GM12878 (cell line): ENCODE measurements around the gene SRGAP1. TPM values are rescaled to one million over a fixed set of nuclear protein-coding genes. Genes with fewer than 3 reads are reported as not detected.

Source experiments
- ATAC-seq: fragments of 200-7000 bp; cut with Tn5 transposase; 3 replicates; pipeline ENCODE4 v1.9.1; 2020; ENCODE audit warnings: mild to moderate bottlenecking, moderate library complexity
- BruUV-seq: library from RNA; stranded (reverse); fragments of 400-500 nt; replicated peaks from 2 replicates; lab custom pipeline; 2021; lab: Mats Ljungman, UMichigan
- CTCF ChIA-PET: fragments of 300-600 bp; sonication (Branson Sonifier 250); formaldehyde crosslinking; extraction: SDS; loops from one replicate; lab custom pipeline; 2021; ENCODE audit warnings: inconsistent platforms; lab: Yijun Ruan, JAX
- POLR2A ChIA-PET: fragments of 350-600 bp; formaldehyde crosslinking; extraction: SDS; loops from one replicate; lab custom pipeline; 2021; ENCODE audit warnings: inconsistent platforms; lab: Charles Lee
- RAD21 ChIA-PET: fragments of 300-600 bp; sonication (Branson Sonifier 250); formaldehyde crosslinking; loops from one replicate; lab custom pipeline; 2023; ENCODE audit warnings: antibody characterized with exemption; ENCODE audit not compliant: unreplicated experiment; lab: Charles Lee
- SMC1A ChIA-PET: fragments of 300-600 bp; sonication (Branson Sonifier 250); formaldehyde crosslinking; loops from one replicate; lab custom pipeline; 2023; ENCODE audit not compliant: unreplicated experiment, uncharacterized antibody; lab: Charles Lee
- DNase-seq: peaks from one replicate; pipeline ENCODE4 v3.0.0-alpha.2; 2011; ENCODE audit warnings: low read depth, low spot score
- FAIRE-seq: peaks from 3 replicates; lab custom pipeline; 2011; peaks lifted over from hg19 to GRCh38; lab: Jason Lieb, UNC
- H2AFZ ChIP-seq: 2 replicates; pipeline ENCODE4 v1.6.0; 2011; ENCODE audit warnings: low read depth, low read length, control low read depth; ENCODE audit not compliant: control insufficient read depth
- H3K27ac ChIP-seq: 2 replicates; pipeline ENCODE4 v1.5.1; 2011; ENCODE audit warnings: control low read depth; ENCODE audit not compliant: control insufficient read depth, insufficient read depth
- H3K27me3 ChIP-seq, 2 experiments: replicated peaks in 1 of 2; 2 replicates each; pipeline versions ENCODE4 v1.6.0 to v1.6.1; 2011; ENCODE audit warnings: low read length in 1 of 2; ENCODE audit not compliant: control insufficient read depth in 2 of 2, insufficient read depth in 2 of 2
- H3K36me3 ChIP-seq, 2 experiments: 2 replicates each; pipeline ENCODE4 v1.5.1; 2011; ENCODE audit warnings: low read length in 1 of 2; ENCODE audit not compliant: control insufficient read depth in 2 of 2, insufficient read depth in 2 of 2
- H3K4me1 ChIP-seq: 2 replicates; pipeline ENCODE4 v1.6.1; 2011; ENCODE audit warnings: mild to moderate bottlenecking, low read length, moderate library complexity, mixed read lengths; ENCODE audit not compliant: control insufficient read depth, insufficient read depth
- H3K4me2 ChIP-seq: 2 replicates; pipeline ENCODE4 v1.6.0; 2011; ENCODE audit warnings: control low read depth; ENCODE audit not compliant: control insufficient read depth, insufficient read depth
- H3K4me3 ChIP-seq: fragments of 200-600 bp; sonication (generic); 2 replicates; pipeline ENCODE4 v1.5.1; 2016
- H3K79me2 ChIP-seq: 2 replicates; pipeline ENCODE4 v1.6.0; 2011; ENCODE audit warnings: low read length; ENCODE audit not compliant: control insufficient read depth, insufficient read depth
- H3K9ac ChIP-seq: 2 replicates; pipeline ENCODE4 v1.8.0; 2011; ENCODE audit warnings: low read length, control low read depth, mixed read lengths; ENCODE audit not compliant: control insufficient read depth, insufficient read depth
- H3K9me3 ChIP-seq: replicated peaks from 3 replicates; pipeline ENCODE4 v1.5.1; 2011; ENCODE audit warnings: mild to moderate bottlenecking, low read length; ENCODE audit not compliant: control insufficient read depth, insufficient read depth
- H4K20me1 ChIP-seq: 2 replicates; pipeline ENCODE4 v1.6.0; 2011; ENCODE audit not compliant: control insufficient read depth, insufficient read depth
- JUNB ChIP-seq: IDR thresholded peaks from 2 replicates; pipeline ENCODE4 v1.6.1; 2016; ENCODE audit warnings: antibody characterized with exemption, mild to moderate bottlenecking
- STAT3 ChIP-seq: IDR thresholded peaks from 2 replicates; pipeline ENCODE4 v1.6.1; 2011; ENCODE audit warnings: low read depth, low read length, improper control_type of control experiment
- SUZ12 ChIP-seq: fragments of 200-600 bp; sonication (generic); IDR thresholded peaks from one replicate; pipeline ENCODE4 v1.6.1; 2018; ENCODE audit warnings: antibody characterized with exemption, mild to moderate bottlenecking; ENCODE audit not compliant: unreplicated experiment
- WGBS: methylation state at CpG from one replicate; pipeline ENCODE4 v1.1.6; 2016; ENCODE audit warnings: low lambda C conversion rate; ENCODE audit not compliant: insufficient replicate concordance, insufficient coverage; ENCODE audit errors: missing lambda C conversion rate; 5-methylcytosine and 5-hydroxymethylcytosine counted together
- in situ Hi-C: fragments of 300-500 bp; cut with MboI; formaldehyde crosslinking; loops from 9 replicates; pipeline ENCODE4 v1.14.3; 2018; ENCODE audit warnings: mixed read lengths
- intact Hi-C: fragments of 100-400 bp; cut with micrococcal nuclease; formaldehyde crosslinking; loops from one replicate; pipeline ENCODE4 v1.14.2; 2022; ENCODE audit not compliant: unreplicated experiment
- polyA plus RNA-seq, 11 experiments: library from polyadenylated mRNA; depleted of rRNA in 4 of 11; unstranded in 6 of 11; stranded (reverse) in 5 of 11; fragments of >200 nt; fragmentation: Nextera tagmentation in 4 of 11; fragmentation: Illumina TruSeq in 1 of 11; extraction: Ambion mirVana in 4 of 11; extraction: Trizol in 1 of 11; gene quantifications; 1 replicate in 1 of 11; 2 replicates in 10 of 11; pipeline versions ENCODE4 v1.2.1 to v1.2.3, GENCODE V29; 2011 to 2016; ENCODE audit warnings: inconsistent platforms in 2 of 11, missing spikeins in 2 of 11, low read depth in 1 of 11
- total RNA-seq, 4 experiments: library from RNA; depleted of rRNA in 3 of 4; stranded (reverse); fragments of >200 nt in 3 of 4; fragmentation: Illumina TruSeq in 1 of 4; extraction: Trizol in 1 of 4; gene quantifications; 2 replicates each; pipeline versions ENCODE4 v1.2.1 to v1.2.3, GENCODE V29; 2013 to 2021
- TF ChIP-seq, protein P1 (sequence below): fragments of 450-650 bp; IDR thresholded peaks from 2 replicates; pipeline ENCODE4 v1.6.1; 2017; ENCODE audit warnings: mild to moderate bottlenecking
- TF ChIP-seq, protein P2 (sequence below): fragments of 450-650 bp; IDR thresholded peaks from 2 replicates; pipeline ENCODE4 v1.6.1; 2016; ENCODE audit warnings: mild to moderate bottlenecking

SRGAP1 gene
- total and polyA plus RNA-seq, 10 of the 15 experiments (the other 5 are each of a cell fraction or from before 2014, with no cell fraction given), result 0.16 to 0.85 (median 0.46) TPM

DNA sequence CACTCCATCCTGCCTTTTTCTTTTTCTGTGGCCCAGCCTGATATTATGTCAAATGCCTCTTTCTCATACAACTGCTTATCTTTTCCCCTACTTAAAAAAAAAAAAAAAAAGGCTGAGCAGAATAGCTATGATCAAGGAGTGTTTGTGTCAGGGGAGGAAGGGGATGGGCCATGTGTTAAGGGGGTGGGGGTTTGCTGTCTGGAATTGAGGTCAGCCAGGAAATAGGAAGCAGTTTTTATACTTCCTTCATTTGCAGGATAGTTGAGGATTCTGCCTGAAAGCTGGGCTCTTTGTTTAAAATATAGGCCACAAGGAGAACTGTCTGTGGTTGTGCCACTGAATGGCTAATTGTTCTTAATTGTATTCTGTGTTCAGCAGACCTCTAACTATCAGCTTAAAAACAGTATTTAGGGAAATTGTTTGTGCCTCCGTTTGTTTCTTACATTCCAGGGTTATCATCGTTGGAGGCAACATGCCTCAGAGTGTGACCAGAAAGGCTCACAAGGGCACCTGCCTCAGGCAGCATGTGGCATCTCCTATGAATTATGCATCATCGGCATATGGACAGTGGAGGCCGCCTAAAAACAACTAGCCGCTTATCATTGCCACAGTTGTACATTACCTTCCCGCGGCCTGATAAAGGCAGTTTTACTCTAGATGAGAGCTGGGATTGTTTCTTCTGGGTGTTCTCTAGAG, 96.0 kb downstream of the SRGAP1 start:
- 72% methylated on average over 7 of the region's 7 CpGs for WGBS
- H3K4me3 ChIP-seq, result no peak overlapping the region
- POLR2A ChIA-PET, result no interaction called here
- ATAC-seq, result no peak
- no peak overlapping the region for H3K9ac ChIP-seq
- no peaks in the 10 kb centered on the region for H3K36me3 ChIP-seq
- no peak overlapping the region for H2AFZ ChIP-seq
- FAIRE-seq, result no peak
- BruUV-seq, result no TSS peak
- no peaks in the 10 kb centered on the region for H3K4me1 ChIP-seq
- H3K27ac ChIP-seq, result no peak overlapping the region
- H3K27me3 ChIP-seq, result no peaks in the 10 kb centered on the region
- no peaks in the 10 kb centered on the region for H4K20me1 ChIP-seq
- in situ Hi-C loops (no loop called here), intact Hi-C loops (no loop called here)
- RAD21 ChIA-PET, result no interaction called here
- H3K4me2 ChIP-seq, result no peak overlapping the region
- no peaks in the 10 kb centered on the region for H3K9me3 ChIP-seq
- CTCF ChIA-PET, result interaction anchor here (0.6 kb wide), 1 partner anchor 320 kb away, joined by 5 read pairs; no protein-coding TSS in a partner anchor
- TF ChIP-seq, protein P1, sequence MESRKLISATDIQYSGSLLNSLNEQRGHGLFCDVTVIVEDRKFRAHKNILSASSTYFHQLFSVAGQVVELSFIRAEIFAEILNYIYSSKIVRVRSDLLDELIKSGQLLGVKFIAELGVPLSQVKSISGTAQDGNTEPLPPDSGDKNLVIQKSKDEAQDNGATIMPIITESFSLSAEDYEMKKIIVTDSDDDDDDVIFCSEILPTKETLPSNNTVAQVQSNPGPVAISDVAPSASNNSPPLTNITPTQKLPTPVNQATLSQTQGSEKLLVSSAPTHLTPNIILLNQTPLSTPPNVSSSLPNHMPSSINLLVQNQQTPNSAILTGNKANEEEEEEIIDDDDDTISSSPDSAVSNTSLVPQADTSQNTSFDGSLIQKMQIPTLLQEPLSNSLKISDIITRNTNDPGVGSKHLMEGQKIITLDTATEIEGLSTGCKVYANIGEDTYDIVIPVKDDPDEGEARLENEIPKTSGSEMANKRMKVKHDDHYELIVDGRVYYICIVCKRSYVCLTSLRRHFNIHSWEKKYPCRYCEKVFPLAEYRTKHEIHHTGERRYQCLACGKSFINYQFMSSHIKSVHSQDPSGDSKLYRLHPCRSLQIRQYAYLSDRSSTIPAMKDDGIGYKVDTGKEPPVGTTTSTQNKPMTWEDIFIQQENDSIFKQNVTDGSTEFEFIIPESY, result no peak
- no peak for TF ChIP-seq SUZ12
- TF ChIP-seq STAT3, result no peak
- no peak for TF ChIP-seq JUNB
- TF ChIP-seq, protein P2, sequence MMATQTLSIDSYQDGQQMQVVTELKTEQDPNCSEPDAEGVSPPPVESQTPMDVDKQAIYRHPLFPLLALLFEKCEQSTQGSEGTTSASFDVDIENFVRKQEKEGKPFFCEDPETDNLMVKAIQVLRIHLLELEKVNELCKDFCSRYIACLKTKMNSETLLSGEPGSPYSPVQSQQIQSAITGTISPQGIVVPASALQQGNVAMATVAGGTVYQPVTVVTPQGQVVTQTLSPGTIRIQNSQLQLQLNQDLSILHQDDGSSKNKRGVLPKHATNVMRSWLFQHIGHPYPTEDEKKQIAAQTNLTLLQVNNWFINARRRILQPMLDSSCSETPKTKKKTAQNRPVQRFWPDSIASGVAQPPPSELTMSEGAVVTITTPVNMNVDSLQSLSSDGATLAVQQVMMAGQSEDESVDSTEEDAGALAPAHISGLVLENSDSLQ, result no peak
- SMC1A ChIA-PET, result interaction anchor here (1.4 kb wide), 1 partner anchor 15 kb away, joined by 4 read pairs; no protein-coding TSS in a partner anchor
- no peaks in the 10 kb centered on the region for H3K79me2 ChIP-seq
- DNase-seq, result no peak
